ACHN (cell line): ENCODE results near the gene MINDY2.
A peak's percentile ranks its signal among the peaks of the same experiment; 100 is the strongest.

Experiments
- DNase-seq: peaks from one replicate; pipeline ENCODE4 v3.0.0-alpha.2; 2015
- in situ Hi-C: cut with HindIII; loops from 2 replicates; pipeline ENCODE4 v1.10.0; 2017; ENCODE audit warnings: low sequenced_read_pairs, low pct_ligation_motif_present, low pct_unique_long_range_greater_than_20kb

Gene MINDY2

GRCh38 chr15:58770857-58771620 lies at the start of gene MINDY2:
Gene MINDY2 (plus strand): TSS chr15:58771302. CDS start chr15:58771396, 94 bp downstream.
- in situ Hi-C loops, result no loop called here
- DNase-seq, result peak; percentile 97

GRCh38 chr15:58724466-58724865 lies 46.6 kb upstream of the MINDY2 start:
- in situ Hi-C loops, result no loop called here
- DNase-seq, result no peak

GRCh38 chr15:58726867-58727266 lies 44.2 kb upstream of the MINDY2 start:
- no peak for DNase-seq
- in situ Hi-C loops, result no loop called here

GRCh38 chr15:58731756-58732535 lies 39.2 kb upstream of the MINDY2 start:
- DNase-seq, result peak; percentile 46
- in situ Hi-C loops, result no loop called here

GRCh38 chr15:58732625-58733363 lies 38.3 kb upstream of the MINDY2 start:
- in situ Hi-C loops, result no loop called here
- DNase-seq, result no peak

GRCh38 chr15:58734859-58735258 lies 36.2 kb upstream of the MINDY2 start:
- in situ Hi-C loops, result no loop called here
- no peak for DNase-seq

GRCh38 chr15:58736018-58736643 lies 35.0 kb upstream of the MINDY2 start:
- in situ Hi-C loops, result no loop called here
- no peak for DNase-seq

GRCh38 chr15:58737298-58737697 lies 33.8 kb upstream of the MINDY2 start:
- in situ Hi-C loops, result no loop called here
- DNase-seq, result no peak

- in situ Hi-C loops, result no loop called here
- DNase-seq, result no peak
These were observed 32.9 kb upstream of the MINDY2 start for GRCh38 chr15:58738046-58738707.

GRCh38 chr15:58740436-58740835 lies 30.7 kb upstream of the MINDY2 start:
- in situ Hi-C loops, result no loop called here
- no peak for DNase-seq

GRCh38 chr15:58741032-58741431 lies 30.1 kb upstream of the MINDY2 start:
- DNase-seq, result no peak
- in situ Hi-C loops, result no loop called here

- DNase-seq, result peak; percentile 57
- in situ Hi-C loops, result no loop called here
These were observed 28.9 kb upstream of the MINDY2 start for GRCh38 chr15:58742022-58742813.

GRCh38 chr15:58742819-58743502 lies 28.1 kb upstream of the MINDY2 start:
- DNase-seq, result no peak
- in situ Hi-C loops, result no loop called here

GRCh38 chr15:58746174-58746573 lies 24.9 kb upstream of the MINDY2 start:
- in situ Hi-C loops, result no loop called here
- DNase-seq, result no peak

- no peak for DNase-seq
- in situ Hi-C loops, result no loop called here
These were observed 22.9 kb upstream of the MINDY2 start for GRCh38 chr15:58748040-58748851.

- no peak for DNase-seq
- in situ Hi-C loops, result no loop called here
These were observed 22.1 kb upstream of the MINDY2 start for GRCh38 chr15:58748852-58749531.
